Activated effector memory CD4-positive, alpha-beta T cell treated with Interleukin-2 at 50 U/mL for 16 hours (primary cell): Measurements from ENCODE around the gene ANKIB1.
"Not testable (repeated sequence)": the region's sequence is repeated elsewhere in the genome, so short reads cannot be mapped to it uniquely, and the experiment has no call there.

ENCODE experiments used
- DNase-seq: peaks from one replicate; pipeline ENCODE4 v3.0.0-alpha.2; 2020

ANKIB1 gene

GRCh38 chr7:92330835-92331438, 85.2 kb downstream of the ANKIB1 start:
- no peak for DNase-seq

GRCh38 chr7:92331508-92331907, 85.7 kb downstream of the ANKIB1 start:
- no peak for DNase-seq

- DNase-seq: no peak
Measured at GRCh38 chr7:92332782-92333181, 87.0 kb downstream of the ANKIB1 start.

GRCh38 chr7:92333866-92334265, 88.1 kb downstream of the ANKIB1 start:
- no peak for DNase-seq

- DNase-seq: no peak
Measured at GRCh38 chr7:92335574-92335973, 89.8 kb downstream of the ANKIB1 start.

GRCh38 chr7:92336662-92337340, 91.0 kb downstream of the ANKIB1 start:
- DNase-seq: no peak

GRCh38 chr7:92340016-92340415, 94.2 kb downstream of the ANKIB1 start:
- DNase-seq: no peak

- DNase-seq: no peak
Measured at GRCh38 chr7:92343714-92344113, 97.9 kb downstream of the ANKIB1 start.

GRCh38 chr7:92352009-92352408, 106.2 kb downstream of the ANKIB1 start:
- DNase-seq: no peak

- no peak for DNase-seq
Measured at GRCh38 chr7:92354214-92354613, 108.4 kb downstream of the ANKIB1 start.

- DNase-seq: no peak
Measured at GRCh38 chr7:92356406-92356805, 110.6 kb downstream of the ANKIB1 start.

GRCh38 chr7:92357260-92357659, 111.5 kb downstream of the ANKIB1 start:
- DNase-seq: no peak

GRCh38 chr7:92359179-92359578, 113.4 kb downstream of the ANKIB1 start:
- DNase-seq: not testable (repeated sequence)

- DNase-seq: no peak
Measured at GRCh38 chr7:92359801-92360200, 114.0 kb downstream of the ANKIB1 start.

- no peak for DNase-seq
Measured at GRCh38 chr7:92360387-92360786, 114.6 kb downstream of the ANKIB1 start.

GRCh38 chr7:92362131-92362530, 116.4 kb downstream of the ANKIB1 start:
- DNase-seq: no peak

GRCh38 chr7:92366730-92367129, 121.0 kb downstream of the ANKIB1 start:
- no peak for DNase-seq

GRCh38 chr7:92368741-92369140, 123.0 kb downstream of the ANKIB1 start:
- DNase-seq: no peak

GRCh38 chr7:92375013-92375412, 129.2 kb downstream of the ANKIB1 start:
- DNase-seq: no peak

GRCh38 chr7:92391071-92391470, 145.3 kb downstream of the ANKIB1 start:
- no peak for DNase-seq

GRCh38 chr7:92397542-92397941, 151.8 kb downstream of the ANKIB1 start:
- no peak for DNase-seq

GRCh38 chr7:92400013-92400412, 154.2 kb downstream of the ANKIB1 start:
- DNase-seq: no peak

GRCh38 chr7:92402920-92403759, 157.4 kb downstream of the ANKIB1 start:
- no peak for DNase-seq

- DNase-seq: no peak
Measured at GRCh38 chr7:92403760-92404074, 157.9 kb downstream of the ANKIB1 start.
